ENCODE data around the gene ARID3C.

The ARID3C gene

DNA sequence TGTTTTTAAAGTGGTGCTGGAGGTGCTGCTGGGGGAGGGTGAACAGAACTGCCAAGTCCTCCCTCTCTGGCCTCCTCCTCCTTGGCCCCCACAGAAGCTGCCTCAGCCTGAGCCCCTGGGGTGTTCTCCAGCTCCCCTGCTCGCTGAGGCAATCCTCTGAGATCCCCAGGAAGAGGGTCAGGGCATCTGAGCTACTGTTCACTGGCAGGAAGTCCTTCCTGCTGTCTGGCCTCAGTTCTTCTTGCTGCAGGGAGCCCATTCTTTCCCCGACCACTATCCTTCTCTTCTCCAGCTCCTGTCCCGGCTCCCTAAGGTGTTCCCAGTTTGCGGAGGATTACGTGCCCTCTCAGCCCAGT is 49.1 kb downstream of the ARID3C start:
- in situ Hi-C loops (cut with MboI; ENCODE audit: low sequenced_read_pairs), result loop anchor here (25.0 kb wide), 1 partner anchor 142 kb away; no protein-coding TSS in a partner anchor

DNA sequence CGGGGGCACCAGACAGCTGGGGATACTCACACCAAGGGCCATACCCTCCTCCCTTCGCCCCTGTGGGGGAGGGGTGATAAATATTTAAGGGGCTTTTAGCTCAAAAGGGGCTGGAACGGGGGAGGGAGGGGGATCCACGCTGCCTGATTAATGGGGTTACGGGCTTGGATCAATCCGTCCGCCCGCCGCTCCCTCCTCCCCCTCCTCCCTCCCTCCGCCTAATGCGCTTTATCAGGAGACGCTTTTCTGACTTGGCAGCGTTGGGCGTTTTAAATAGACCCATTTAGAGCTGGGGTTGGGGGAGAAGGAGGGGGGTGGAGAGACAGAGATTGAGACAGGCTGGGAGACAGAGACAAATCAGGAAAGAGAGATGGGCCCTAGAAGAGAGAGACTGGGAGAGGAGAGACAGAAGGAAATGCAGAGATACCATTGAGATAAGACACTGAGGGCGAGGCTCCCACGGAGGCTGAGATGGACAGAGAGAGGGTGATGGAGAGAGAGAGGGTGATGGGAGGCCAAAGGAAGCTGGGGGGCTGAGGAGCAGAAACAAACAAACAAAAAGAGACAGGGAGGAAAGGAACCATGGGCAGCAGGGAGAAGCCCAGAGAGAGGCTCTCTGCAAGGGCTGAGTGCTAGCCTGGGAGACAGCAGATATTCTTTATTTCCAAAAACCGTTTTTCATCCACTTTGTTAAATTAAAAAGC is 49.6 kb downstream of the ARID3C start:
- in situ Hi-C loops (cut with MboI; ENCODE audit: low sequenced_read_pairs), result loop anchor here (25.0 kb wide), 1 partner anchor 142 kb away; no protein-coding TSS in a partner anchor

DNA sequence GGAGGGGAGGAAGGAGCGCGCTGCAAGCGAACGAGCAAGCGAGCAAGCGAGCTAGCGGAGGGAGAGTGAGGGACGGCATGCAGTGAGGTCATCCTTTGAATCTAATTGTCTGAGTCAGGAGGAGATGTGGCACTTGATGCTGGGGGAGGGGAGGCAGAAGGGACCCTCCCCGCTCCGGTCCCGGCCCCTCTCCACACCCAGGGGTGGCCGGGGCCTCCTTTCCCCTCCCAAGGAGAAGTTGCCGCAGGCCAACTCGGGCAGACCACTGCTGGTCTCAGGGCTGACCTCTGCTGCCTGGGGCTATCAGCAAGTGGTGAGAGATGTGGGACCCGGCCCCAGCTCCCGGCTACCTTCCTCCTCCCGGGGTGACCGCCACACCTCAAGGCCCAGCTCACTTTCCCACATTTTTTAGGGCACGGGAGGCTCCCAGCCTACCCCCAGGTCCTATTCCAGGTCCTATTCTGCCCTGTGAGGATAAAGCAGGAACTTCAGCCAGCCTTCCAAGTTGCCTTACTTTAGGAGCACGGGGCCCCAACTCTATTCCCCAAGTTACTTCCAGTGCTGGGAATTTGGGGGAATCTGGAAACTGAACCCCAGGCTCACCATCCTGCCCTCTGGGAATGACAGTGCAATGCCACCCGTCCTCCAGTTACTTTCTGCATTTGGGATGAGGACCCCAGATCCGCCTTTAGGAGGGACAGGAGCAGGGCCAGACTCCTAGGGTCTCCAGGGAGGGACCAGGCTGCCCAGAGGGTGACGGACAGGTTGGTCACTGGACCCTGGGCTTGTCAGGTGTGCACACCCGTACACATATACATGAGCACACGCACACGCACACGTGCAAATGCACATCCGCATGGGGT is 50.4 kb downstream of the ARID3C start:
- in situ Hi-C loops (cut with MboI; ENCODE audit: low sequenced_read_pairs), result loop anchor here (25.0 kb wide), 1 partner anchor 141 kb away; no protein-coding TSS in a partner anchor

DNA sequence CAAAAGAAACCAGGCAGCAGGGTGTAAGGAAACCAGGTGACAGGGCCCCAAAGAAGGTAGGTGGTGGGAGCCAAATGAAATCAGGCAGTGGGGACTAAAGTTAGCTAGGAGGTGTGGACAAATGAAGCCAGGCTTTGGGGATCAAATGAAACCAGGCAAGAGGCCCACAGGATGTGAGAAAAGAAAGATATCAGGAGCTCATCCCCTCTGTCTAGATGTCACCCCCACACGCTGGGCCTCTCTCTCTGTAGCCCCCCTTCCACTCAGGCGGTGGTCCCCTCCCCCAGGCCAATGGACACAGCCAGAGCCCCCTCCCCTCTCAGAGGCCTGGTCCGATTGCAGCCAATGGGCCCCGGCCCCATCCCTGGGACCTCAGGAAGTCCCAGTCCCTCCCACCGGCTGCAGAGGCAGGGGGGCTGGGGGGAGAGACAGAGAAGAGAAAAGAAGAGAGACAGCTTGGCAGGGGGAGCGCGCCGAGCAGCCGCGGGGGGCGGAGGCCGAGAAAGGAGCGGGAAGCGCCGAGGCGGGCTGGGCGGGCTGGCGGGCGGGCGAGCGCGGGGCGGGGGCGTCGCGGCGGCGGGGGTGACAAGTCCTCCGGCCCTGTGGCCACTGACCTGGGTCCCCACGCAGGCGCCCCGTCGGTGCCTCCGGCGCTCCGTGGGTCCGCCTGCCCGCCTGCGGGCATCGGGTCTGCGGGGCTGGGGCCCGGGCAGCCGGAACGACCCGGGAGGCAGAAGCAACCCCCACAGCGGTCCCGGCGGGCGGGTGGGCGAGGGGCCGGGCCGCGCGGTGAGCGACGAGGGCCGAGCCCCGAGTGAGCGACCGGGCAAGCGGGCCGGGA is 51.2 kb downstream of the ARID3C start:
- in situ Hi-C loops (cut with MboI; ENCODE audit: low sequenced_read_pairs), result loop anchor here (25.0 kb wide), 1 partner anchor 140 kb away; no protein-coding TSS in a partner anchor

DNA sequence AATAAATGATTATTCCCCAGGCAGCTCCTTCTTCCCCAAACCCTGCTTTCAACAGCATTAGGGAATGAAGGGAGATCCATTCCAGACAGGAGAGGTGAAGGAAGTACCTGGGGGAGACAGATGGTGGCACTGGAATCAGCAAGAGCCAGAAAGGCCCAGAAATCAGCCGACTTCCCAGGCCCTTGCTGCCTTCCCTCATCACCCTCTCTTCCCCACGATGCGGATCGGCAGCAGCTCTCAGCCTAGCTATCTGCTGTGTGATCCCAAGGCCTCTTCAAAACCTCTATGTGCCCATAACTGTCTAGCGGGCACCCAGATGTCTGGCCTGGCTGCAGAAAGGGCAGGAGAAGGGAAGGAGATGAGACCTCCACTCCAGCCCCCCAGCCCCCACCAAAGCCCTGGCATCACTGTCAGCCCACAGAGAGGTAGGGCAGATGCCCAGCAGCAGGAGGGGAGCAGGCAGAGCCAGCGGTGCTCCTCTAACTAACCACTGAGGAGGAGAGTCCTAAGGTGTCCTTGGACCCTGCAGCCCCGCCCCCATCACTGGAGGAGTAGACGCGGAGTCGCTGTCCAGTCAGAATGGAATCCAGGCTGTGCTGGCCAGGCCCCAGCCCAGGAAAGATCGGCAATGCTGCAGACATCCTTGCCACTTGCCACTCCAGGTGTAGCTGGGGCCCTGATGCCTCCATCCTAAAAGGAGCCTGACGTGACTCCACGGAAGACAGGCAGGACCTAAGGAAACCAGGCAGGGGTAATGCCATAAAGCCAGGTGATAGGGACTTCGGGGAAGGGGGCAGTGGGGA is 52.1 kb downstream of the ARID3C start:
- in situ Hi-C loops (cut with MboI; ENCODE audit: low sequenced_read_pairs), result loop anchor here (25.0 kb wide), 1 partner anchor 139 kb away; no protein-coding TSS in a partner anchor

DNA sequence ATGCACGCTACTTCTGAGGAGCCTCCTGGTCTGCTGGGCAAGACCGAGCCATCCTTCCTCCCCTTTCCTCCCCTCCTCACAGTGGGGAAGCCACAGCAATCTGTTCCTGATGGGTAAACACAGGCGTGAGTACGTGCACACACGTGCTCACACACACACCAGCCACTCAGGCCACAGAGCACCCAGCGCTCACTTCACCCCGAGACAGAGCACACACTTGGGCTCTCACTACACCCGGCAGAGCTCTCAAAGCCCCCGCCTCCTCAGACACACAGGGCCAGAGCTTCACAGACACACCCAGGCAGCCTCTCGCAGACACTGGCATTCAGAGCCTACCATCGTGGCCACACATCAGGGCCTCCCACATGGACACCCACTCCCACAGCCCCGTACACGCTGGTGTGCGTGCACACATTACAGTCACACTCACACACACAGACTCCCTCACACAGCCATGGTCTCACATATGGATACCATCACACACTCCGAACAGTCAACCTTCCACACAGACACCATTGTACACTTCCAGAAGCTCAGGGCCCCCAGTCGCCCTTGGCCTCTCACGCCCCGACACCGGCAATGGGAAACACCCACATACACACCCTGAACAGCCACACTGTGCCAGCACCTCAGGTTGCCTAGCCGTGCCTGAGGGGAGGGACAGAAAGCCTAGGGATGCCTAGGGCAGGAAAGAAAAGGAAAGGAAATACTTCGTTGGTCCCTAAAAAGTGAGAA is 52.8 kb downstream of the ARID3C start:
- in situ Hi-C loops (cut with MboI; ENCODE audit: low sequenced_read_pairs), result loop anchor here (25.0 kb wide), 1 partner anchor 139 kb away; no protein-coding TSS in a partner anchor

DNA sequence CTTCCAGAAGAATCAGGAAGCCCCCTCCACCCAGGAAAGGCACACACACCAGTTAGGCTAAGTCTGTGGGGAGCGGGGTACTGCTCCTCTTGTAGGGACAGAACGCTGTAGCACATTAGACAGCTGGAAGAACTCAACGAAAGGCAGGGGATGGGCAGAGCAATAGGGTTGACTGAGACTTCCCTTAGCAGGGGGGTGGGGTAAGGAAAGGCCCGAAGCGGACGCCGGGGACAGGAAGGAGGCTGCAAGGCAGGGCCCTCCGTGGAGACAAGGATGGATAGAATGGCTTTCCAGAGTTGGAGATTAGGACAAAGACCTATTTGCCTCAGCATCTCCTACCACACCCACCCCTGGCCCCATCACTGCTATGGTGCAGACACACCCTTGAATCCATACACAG is 53.6 kb downstream of the ARID3C start:
- in situ Hi-C loops (cut with MboI; ENCODE audit: low sequenced_read_pairs), result loop anchor here (25.0 kb wide), 1 partner anchor 138 kb away; no protein-coding TSS in a partner anchor

DNA sequence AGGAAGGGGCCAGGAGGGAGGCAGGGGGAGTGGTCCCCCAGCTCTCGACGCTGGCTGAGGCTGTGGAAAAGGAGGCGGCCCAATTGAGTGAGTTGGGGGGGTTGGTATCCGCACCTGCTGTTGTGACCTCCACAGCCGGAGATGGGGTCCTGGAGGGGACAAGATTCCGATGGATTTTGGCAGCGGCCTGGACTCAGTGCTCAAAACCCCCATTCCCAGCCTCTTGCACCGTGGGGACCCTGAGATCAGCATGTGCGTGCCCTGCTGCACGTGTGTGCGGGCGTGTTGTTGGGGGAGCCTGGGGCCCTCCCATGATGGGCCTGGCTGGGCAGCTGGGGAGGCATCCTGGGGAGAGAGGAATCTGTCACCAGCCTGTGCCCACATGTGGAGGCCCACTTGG is 54.3 kb downstream of the ARID3C start:
- in situ Hi-C loops (cut with MboI; ENCODE audit: low sequenced_read_pairs), result no loop called here

DNA sequence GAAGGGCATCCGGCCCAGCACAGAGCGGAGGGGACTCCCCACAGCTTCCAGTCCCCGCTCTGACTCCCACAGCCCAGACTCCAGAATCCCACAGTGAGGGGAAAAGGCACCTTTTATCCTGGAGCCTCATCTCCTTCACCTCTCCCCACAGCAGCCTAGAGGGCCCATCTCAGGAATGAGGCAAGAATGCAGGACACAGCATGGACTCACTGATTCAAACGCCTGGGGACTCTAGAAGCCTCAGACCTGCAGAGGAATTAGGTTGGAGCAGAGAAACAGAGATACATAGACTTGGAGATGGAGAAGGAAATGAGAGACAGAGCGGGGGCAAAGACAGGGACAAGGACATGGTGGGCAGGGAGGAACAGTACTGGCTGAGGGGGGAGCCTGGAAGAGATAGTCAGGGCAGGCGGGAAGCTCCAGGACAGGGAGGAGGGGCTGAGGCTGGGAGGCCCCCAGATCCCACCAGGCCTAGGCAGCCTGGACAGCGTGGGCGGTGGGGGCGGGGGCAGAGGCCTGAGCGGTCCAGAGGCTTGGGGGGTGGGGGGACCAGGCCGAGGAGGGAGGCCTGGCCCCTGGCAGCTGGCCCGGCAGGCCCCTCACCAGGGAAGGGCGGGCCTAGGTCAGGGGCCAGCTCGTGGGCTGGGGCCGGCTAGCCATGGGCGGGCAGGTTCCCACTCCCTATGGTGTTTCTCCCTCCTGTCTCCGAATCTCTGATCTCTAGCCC is 55.1 kb downstream of the ARID3C start:
- in situ Hi-C loops (cut with MboI; ENCODE audit: low sequenced_read_pairs), result no loop called here

DNA sequence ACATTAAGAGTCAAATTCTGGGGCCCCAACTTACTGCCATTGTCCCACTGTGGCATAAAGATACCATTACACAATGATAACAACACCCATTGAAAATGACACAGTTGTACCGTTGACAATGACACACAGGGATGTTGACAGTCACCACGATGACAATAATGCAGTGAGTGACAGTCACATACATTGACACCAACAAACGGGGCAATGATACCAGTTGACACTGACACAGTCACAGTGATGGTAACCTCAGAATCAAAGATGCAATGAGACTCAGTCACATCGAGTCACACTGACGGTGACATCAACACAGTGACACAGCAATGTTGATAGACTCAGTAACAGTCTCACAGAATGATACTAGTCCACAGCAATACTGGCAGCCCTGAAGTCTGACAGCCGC is 56.2 kb downstream of the ARID3C start:
- in situ Hi-C loops (cut with MboI; ENCODE audit: low sequenced_read_pairs), result no loop called here

DNA sequence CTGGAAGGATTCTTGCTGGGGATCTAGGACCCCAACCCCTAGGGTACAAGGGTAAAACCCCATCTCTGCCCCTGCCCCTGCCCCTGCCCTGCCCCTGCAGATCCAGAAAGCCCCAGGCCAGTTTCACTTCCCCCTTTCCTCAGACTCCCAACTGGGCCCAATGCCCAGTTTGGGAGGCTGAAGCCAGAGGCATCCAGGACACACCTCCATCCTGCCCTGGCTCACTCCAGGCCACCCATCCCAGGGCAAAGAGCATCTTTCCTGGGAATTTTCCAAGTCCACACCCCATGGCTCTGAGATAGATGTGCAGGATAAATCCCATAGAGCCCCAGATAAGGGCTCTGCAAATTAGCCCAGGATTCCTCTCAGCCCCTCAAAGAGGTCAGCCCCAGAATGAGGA is 56.8 kb downstream of the ARID3C start:
- in situ Hi-C loops (cut with MboI; ENCODE audit: low sequenced_read_pairs), result no loop called here

DNA sequence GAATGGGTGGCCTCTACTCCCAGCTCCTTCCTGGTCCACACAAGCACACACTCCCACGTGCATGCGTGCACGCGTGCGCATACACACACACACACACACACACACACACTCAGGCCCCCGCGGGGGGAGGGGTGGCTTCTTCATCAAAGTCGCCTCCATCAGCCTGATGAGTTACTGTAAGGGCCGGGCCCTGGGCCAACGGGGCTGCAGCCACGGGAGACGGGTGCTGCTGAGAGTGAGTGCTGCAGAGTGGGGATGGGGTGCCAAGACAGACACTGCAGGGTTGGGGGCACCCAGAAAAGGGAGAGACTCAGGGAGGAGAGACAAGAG is 57.4 kb downstream of the ARID3C start:
- in situ Hi-C loops (cut with MboI; ENCODE audit: low sequenced_read_pairs), result no loop called here
